OCI-LY7 (cell line): ENCODE data around the gene POT1.

ENCODE experiments used
- EZH2phosphoT487 ChIP-seq: fragments of 200-600 bp; sonication (generic); IDR thresholded peaks from 2 replicates; pipeline ENCODE4 v1.6.1; 2018; ENCODE audit warnings: low read depth, borderline replicate concordance, mild to moderate bottlenecking, mixed run types, antibody characterized with exemption, low read length, moderate library complexity, mixed read lengths
- TF ChIP-seq, protein P1 (sequence below): fragments of 200-600 bp; sonication (generic); conservative IDR thresholded peaks from 2 replicates; pipeline ENCODE4 v1.5.1; 2014; ENCODE audit warnings: mild to moderate bottlenecking, antibody characterized with exemption, low read length, moderate library complexity, mixed read lengths

DNA sequence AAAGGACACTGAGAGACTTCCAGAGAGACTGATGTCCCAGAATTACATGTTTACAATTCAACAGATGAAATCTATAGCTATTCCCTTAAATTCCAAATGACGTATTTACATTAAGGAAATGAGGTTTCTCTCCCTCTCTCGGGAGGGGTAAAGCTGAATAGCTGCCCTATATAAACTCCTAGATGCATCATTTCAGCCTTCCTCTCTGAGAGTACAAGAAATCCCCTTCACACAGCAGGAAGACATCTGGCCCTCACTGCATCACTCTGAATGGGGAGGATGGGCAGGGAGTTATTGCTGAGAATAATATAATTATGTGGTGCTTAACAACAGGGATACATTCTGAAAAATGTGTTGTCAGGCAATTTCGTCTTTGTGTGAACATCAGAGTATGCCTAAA, 11.0 kb downstream of the POT1 start:
- TF ChIP-seq, protein P1, sequence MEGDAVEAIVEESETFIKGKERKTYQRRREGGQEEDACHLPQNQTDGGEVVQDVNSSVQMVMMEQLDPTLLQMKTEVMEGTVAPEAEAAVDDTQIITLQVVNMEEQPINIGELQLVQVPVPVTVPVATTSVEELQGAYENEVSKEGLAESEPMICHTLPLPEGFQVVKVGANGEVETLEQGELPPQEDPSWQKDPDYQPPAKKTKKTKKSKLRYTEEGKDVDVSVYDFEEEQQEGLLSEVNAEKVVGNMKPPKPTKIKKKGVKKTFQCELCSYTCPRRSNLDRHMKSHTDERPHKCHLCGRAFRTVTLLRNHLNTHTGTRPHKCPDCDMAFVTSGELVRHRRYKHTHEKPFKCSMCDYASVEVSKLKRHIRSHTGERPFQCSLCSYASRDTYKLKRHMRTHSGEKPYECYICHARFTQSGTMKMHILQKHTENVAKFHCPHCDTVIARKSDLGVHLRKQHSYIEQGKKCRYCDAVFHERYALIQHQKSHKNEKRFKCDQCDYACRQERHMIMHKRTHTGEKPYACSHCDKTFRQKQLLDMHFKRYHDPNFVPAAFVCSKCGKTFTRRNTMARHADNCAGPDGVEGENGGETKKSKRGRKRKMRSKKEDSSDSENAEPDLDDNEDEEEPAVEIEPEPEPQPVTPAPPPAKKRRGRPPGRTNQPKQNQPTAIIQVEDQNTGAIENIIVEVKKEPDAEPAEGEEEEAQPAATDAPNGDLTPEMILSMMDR: no peak
- TF ChIP-seq EZH2phosphoT487: no peak
